HCT116 (cell line): Measurements from ENCODE around the gene DTYMK. TPM values are rescaled to one million over a fixed set of nuclear protein-coding genes. Genes with fewer than 3 reads are reported as not detected.

Experiments used
- ATAC-seq: fragments of 200-7000 bp; cut with Tn5 transposase; 2 replicates; pipeline ENCODE4 v1.9.1; 2020; ENCODE audit warnings: mild to moderate bottlenecking, moderate library complexity
- BruUV-seq: library from RNA; stranded (reverse); fragments of 400-500 nt; replicated peaks from 2 replicates; lab custom pipeline; 2021; lab: Mats Ljungman, UMichigan
- CTCF ChIA-PET: fragments of 300-600 bp; sonication (Branson Sonifier 250); formaldehyde crosslinking; loops from one replicate; lab custom pipeline; 2021; ENCODE audit warnings: antibody characterized with exemption; lab: Charles Lee
- POLR2A ChIA-PET: fragments of 300-600, 350-600 bp; sonication (Branson Sonifier 250); formaldehyde crosslinking; loops from one replicate; lab custom pipeline; 2021; ENCODE audit warnings: antibody characterized with exemption; lab: Charles Lee
- RAD21 ChIA-PET, 2 experiments: fragments of 300-600 bp; sonication (Branson Sonifier 250); formaldehyde crosslinking; loops; one replicate each; lab custom pipeline; 2023; ENCODE audit warnings: low total read pairs in 2 of 2; ENCODE audit not compliant: uncharacterized antibody in 2 of 2, unreplicated experiment in 2 of 2, low non-redundant PET in 1 of 2; lab: Charles Lee
- DNase-seq: peaks from one replicate; pipeline ENCODE4 v3.0.0-alpha.2; 2010; ENCODE audit warnings: low read depth, low spot score
- H2AFZ ChIP-seq: fragments of 200-600 bp; shearing (Covaris generic), sonication (generic); 2 replicates; pipeline ENCODE4 v1.6.1; 2017; ENCODE audit warnings: low read depth, mixed run types, mixed read lengths, antibody characterized with exemption, low read length; ENCODE audit not compliant: poor library complexity, severe bottlenecking
- H3K27ac ChIP-seq: 2 replicates; pipeline ENCODE4 v1.5.1; 2012; ENCODE audit warnings: low read depth, low read length
- H3K27me3 ChIP-seq: fragments of 200-600 bp; sonication (generic); 2 replicates; pipeline ENCODE4 v1.6.1; 2016; ENCODE audit warnings: mixed run types, low read length, mixed read lengths; ENCODE audit not compliant: insufficient read depth
- H3K36me3 ChIP-seq, 2 experiments: fragments of 200-500 bp in 1 of 2; fragments of 200-600 bp in 1 of 2; sonication (Bioruptor generic) in 1 of 2; sonication (generic) in 1 of 2; 2 replicates each; pipeline versions ENCODE4 v1.5.1 to v1.6.1; 2014 to 2016; ENCODE audit warnings: low read length in 2 of 2, inconsistent platforms in 1 of 2, mixed read lengths in 1 of 2, mixed run types in 1 of 2; ENCODE audit not compliant: insufficient read depth in 2 of 2, control insufficient read depth in 1 of 2
- H3K4me1 ChIP-seq, 2 experiments: fragments of 200-600 bp in 1 of 2; sonication (generic) in 1 of 2; 2 replicates each; pipeline versions ENCODE4 v1.5.1 to v1.6.1; 2012 to 2017; ENCODE audit warnings: low read length in 2 of 2, inconsistent platforms in 1 of 2, mild to moderate bottlenecking in 1 of 2, mixed read lengths in 1 of 2, mixed run types in 1 of 2, moderate library complexity in 1 of 2; ENCODE audit not compliant: insufficient read depth in 2 of 2, control insufficient read depth in 1 of 2
- H3K4me2 ChIP-seq: fragments of 200-600 bp; sonication (generic); 2 replicates; pipeline ENCODE4 v1.6.1; 2017; ENCODE audit warnings: mixed run types, low read length, mixed read lengths
- H3K4me3 ChIP-seq, 2 experiments: fragments of 200-600 bp in 1 of 2; sonication (generic) in 1 of 2; replicated peaks in 1 of 2; 2 replicates each; pipeline ENCODE4 v1.5.1; 2011 to 2016; ENCODE audit warnings: low read length in 2 of 2, control low read depth in 1 of 2, low read depth in 1 of 2, mild to moderate bottlenecking in 1 of 2, mixed read lengths in 1 of 2, mixed run types in 1 of 2
- H3K79me2 ChIP-seq: fragments of 200-600 bp; sonication (generic); 2 replicates; pipeline ENCODE4 v1.6.1; 2017; ENCODE audit warnings: mild to moderate bottlenecking, mixed run types, low read length, moderate library complexity, mixed read lengths; ENCODE audit not compliant: insufficient read depth
- H3K9ac ChIP-seq: fragments of 200-600 bp; sonication (generic); 2 replicates; pipeline ENCODE4 v1.6.1; 2016; ENCODE audit warnings: low read length, mixed read lengths
- H3K9me2 ChIP-seq: fragments of 200-600 bp; sonication (generic), shearing (Covaris generic); 2 replicates; pipeline ENCODE4 v1.6.1; 2017; ENCODE audit warnings: mixed run types, mild to moderate bottlenecking, moderate library complexity; ENCODE audit not compliant: insufficient read depth
- H3K9me3 ChIP-seq, 2 experiments: fragments of 200-500 bp in 1 of 2; fragments of 200-600 bp in 1 of 2; sonication (Bioruptor generic) in 1 of 2; sonication (generic) in 1 of 2; 2 replicates each; pipeline ENCODE4 v1.6.1; 2014 to 2017; ENCODE audit warnings: low read length in 2 of 2, mixed read lengths in 2 of 2, inconsistent platforms in 1 of 2, low read depth in 1 of 2, mild to moderate bottlenecking in 1 of 2, mixed run types in 1 of 2, moderate library complexity in 1 of 2; ENCODE audit not compliant: control insufficient read depth in 1 of 2, insufficient read depth in 1 of 2
- H4K20me1 ChIP-seq: fragments of 200-600 bp; sonication (generic), shearing (Covaris generic); 2 replicates; pipeline ENCODE4 v1.6.1; 2017; ENCODE audit warnings: mixed run types, mild to moderate bottlenecking, moderate library complexity; ENCODE audit not compliant: insufficient read depth
- ATF3 ChIP-seq: IDR thresholded peaks from 2 replicates; pipeline ENCODE4 v1.6.1; 2012
- CEBPB ChIP-seq: IDR thresholded peaks from 2 replicates; pipeline ENCODE4 v1.6.1; 2012; ENCODE audit warnings: low read depth
- EGR1 ChIP-seq: IDR thresholded peaks from 2 replicates; pipeline ENCODE4 v1.6.1; 2012; ENCODE audit warnings: low read depth
- ELF1 ChIP-seq: IDR thresholded peaks from 2 replicates; pipeline ENCODE4 v1.6.1; 2012; ENCODE audit warnings: low read depth, borderline replicate concordance
- EZH2 ChIP-seq: fragments of 200-600 bp; sonication (generic); IDR thresholded peaks from 2 replicates; pipeline ENCODE4 v1.6.1; 2017; ENCODE audit warnings: antibody characterized with exemption, mixed run types
- JUND ChIP-seq: IDR thresholded peaks from 2 replicates; pipeline ENCODE4 v1.6.1; 2012
- MAX ChIP-seq: IDR thresholded peaks from 2 replicates; pipeline ENCODE4 v1.6.1; 2012
- POLR2A ChIP-seq: IDR thresholded peaks from 2 replicates; pipeline ENCODE4 v1.7.0; 2011; ENCODE audit warnings: borderline replicate concordance; ENCODE audit not compliant: insufficient read depth, insufficient read length; ENCODE audit errors: extremely low read depth
- TCF7L2 ChIP-seq: IDR thresholded peaks from 2 replicates; pipeline ENCODE4 v1.7.0; 2011; ENCODE audit warnings: borderline replicate concordance, inconsistent platforms; ENCODE audit not compliant: insufficient read depth, insufficient read length; ENCODE audit errors: extremely low read depth
- ZNF274 ChIP-seq: fragments of 200-500 bp; sonication (Bioruptor generic); IDR thresholded peaks from 2 replicates; pipeline ENCODE4 v1.6.1; 2014; ENCODE audit warnings: mild to moderate bottlenecking, low read depth, low read length, inconsistent platforms
- intact Hi-C: fragments of 100-400 bp; cut with micrococcal nuclease; formaldehyde crosslinking; loops from 2 replicates; pipeline ENCODE4 v1.10.0; 2022
- total RNA-seq: library from RNA; stranded (reverse); gene quantifications from one replicate; pipeline ENCODE4 v1.2.1, GENCODE V29; 2021; ENCODE audit not compliant: unreplicated experiment

Gene DTYMK
- total RNA-seq, 1 experiment from 2014 or later: 83.3 TPM

- ChIA-PET RAD21 (no interaction called here), CTCF (no interaction called here), POLR2A (no interaction called here)
- H3K36me3 ChIP-seq: peaks cover 15 to 20% of the 10 kb centered on the region in 2 experiments
- no TSS peak for BruUV-seq
- ATAC-seq (no peak), DNase-seq (no peak)
- TF ChIP-seq EZH2 (no peak), ATF3 (no peak), ELF1 (no peak), EGR1 (no peak), JUND (no peak), ZNF274 (no peak), POLR2A (no peak)
- H3K79me2 ChIP-seq: no peaks in the 10 kb centered on the region
- H3K9ac ChIP-seq: no peak overlapping the region
- peaks cover 0 to 3% of the 10 kb centered on the region in 2 experiments; a peak in 2 of 4 replicates for H3K4me1 ChIP-seq
- H3K4me3 ChIP-seq: no peak overlapping the region
- intact Hi-C loops: no loop called here
- H2AFZ ChIP-seq: no peak overlapping the region
- H3K27me3 ChIP-seq: no peaks in the 10 kb centered on the region
- no peaks in the 10 kb centered on the region for H3K9me3 ChIP-seq
- H3K9me2 ChIP-seq: no peaks in the 10 kb centered on the region
- H3K4me2 ChIP-seq: no peak overlapping the region
- H4K20me1 ChIP-seq: no peaks in the 10 kb centered on the region
- H3K27ac ChIP-seq: no peak overlapping the region
Observed at GRCh38 chr2:241673189-241673663, 13.4 kb downstream of the DTYMK start.

GRCh38 chr2:241672243-241673188, 14.1 kb downstream of the DTYMK start:
- no peaks in the 10 kb centered on the region for H3K9me2 ChIP-seq
- no peaks in the 10 kb centered on the region for H3K27me3 ChIP-seq
- ChIA-PET CTCF (no interaction called here), POLR2A (no interaction called here), RAD21 (no interaction called here)
- H3K4me2 ChIP-seq: no peak overlapping the region
- no peak overlapping the region for H3K27ac ChIP-seq
- H2AFZ ChIP-seq: no peak overlapping the region
- H3K9me3 ChIP-seq: no peaks in the 10 kb centered on the region
- TSS peak; percentile 24 for BruUV-seq
- no peaks in the 10 kb centered on the region for H4K20me1 ChIP-seq
- intact Hi-C loops: no loop called here
- no peaks in the 10 kb centered on the region for H3K79me2 ChIP-seq
- no peak overlapping the region for H3K9ac ChIP-seq
- no peak for ATAC-seq
- no peak overlapping the region for H3K4me3 ChIP-seq
- DNase-seq: no peak
- H3K36me3 ChIP-seq: peaks cover 15 to 21% of the 10 kb centered on the region in 2 experiments
- no peak for TF ChIP-seq MAX
- no peak for TF ChIP-seq TCF7L2
- no peak for TF ChIP-seq CEBPB
- peaks cover 0 to 3% of the 10 kb centered on the region in 2 experiments; a peak in 2 of 4 replicates for H3K4me1 ChIP-seq
